ENCODE measurements around the gene SCRT2.

- TF ChIP-seq CTCF (IDR thresholded peaks at IDR 0.05) (no peak), EZH2phosphoT487 (IDR thresholded peaks at IDR 0.05) (no peak)
These were observed 33.8 kb upstream of the SCRT2 start for GRCh38 chr20:709423-709822.

Data from neural progenitor cell (in vitro differentiated cells).